ENCODE data around the gene MET. TPM values are rescaled to one million over a fixed set of nuclear protein-coding genes. Genes with fewer than 3 reads are reported as not detected.

MET gene
- total and polyA plus RNA-seq, 2 of the 13 experiments (the other 11 are each of a cell fraction or from before 2014, with no cell fraction given) = 21.8 to 31.5 TPM

DNA sequence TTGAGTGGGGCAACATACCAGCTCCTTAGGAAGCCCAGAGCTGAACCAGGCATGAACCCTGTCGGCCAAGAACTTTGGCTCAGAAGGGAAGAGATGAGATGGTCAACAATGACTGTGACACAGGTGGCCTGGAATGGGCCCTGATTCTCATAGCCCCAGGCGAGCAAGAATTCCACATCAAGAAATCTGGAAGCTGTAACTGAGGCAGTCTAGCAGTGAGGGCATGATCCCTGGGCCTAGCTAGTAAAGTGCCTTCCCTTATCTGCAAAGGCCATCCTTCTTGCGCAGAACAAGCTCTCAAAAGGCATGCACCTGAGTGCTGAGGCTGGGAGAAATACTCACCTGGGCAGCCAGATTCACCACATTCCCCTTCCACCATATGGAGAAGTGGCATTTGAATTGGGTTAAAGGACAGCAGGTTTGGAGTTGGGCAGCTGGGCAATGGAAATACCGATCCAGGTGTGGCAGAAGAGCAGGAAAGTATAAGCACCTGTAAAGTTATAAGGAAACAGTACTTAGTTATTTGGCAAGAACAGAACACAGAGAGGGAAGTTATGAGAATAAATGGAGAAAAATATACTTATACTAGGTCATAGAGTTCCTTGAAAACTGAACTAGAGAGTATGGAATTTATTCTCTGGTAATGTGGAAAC is 111.8 kb downstream of the MET start:
- no peak for FAIRE-seq
- H3K4me1 ChIP-seq (ENCODE audit: insufficient read depth, low read length) = peaks cover 34% of the 10 kb centered on the region
- no TSS peak for BruUV-seq (replicated peaks)
- H3K79me2 ChIP-seq (ENCODE audit: insufficient read depth, low read length) = no peaks in the 10 kb centered on the region
- no peak for ATAC-seq
- no peak overlapping the region for H3K4me3 ChIP-seq (replicated peaks in 1 of 3; ENCODE audit: insufficient read depth in 1 of 3, low read depth in 2 of 3, low read length in 3 of 3)
- no peak overlapping the region for H2AFZ ChIP-seq (ENCODE audit: low read length)
- no peaks in the 10 kb centered on the region for H3K27me3 ChIP-seq (ENCODE audit: control insufficient read depth in 1 of 2, insufficient read depth in 2 of 2, low read length in 2 of 2)
- H4K20me1 ChIP-seq (ENCODE audit: insufficient read depth, low read length) = no peaks in the 10 kb centered on the region
- peaks cover 7 to 30% of the 10 kb centered on the region in 2 experiments for H3K36me3 ChIP-seq (replicated peaks in 1 of 2; ENCODE audit: control insufficient read depth in 1 of 2, insufficient read depth in 2 of 2, low read length in 2 of 2)
- ChIA-PET POLR2A (no interaction called here), CTCF (ENCODE audit: low intra/inter-chr PET ratio, low total read pairs) (no interaction called here)
- H3K9ac ChIP-seq (ENCODE audit: insufficient read depth, low read depth, low read length) = no peak overlapping the region
- in situ Hi-C loops (cut with HindIII; ENCODE audit: extremely low pct_ligation_motif_present, low pct_unique_long_range_greater_than_20kb) (no loop called here), intact Hi-C loops (cut with micrococcal nuclease; ENCODE audit: unreplicated experiment) (no loop called here)
- no peaks in the 10 kb centered on the region for H3K9me3 ChIP-seq (ENCODE audit: low read length)
- 95% methylated on average over 4 of the region's 4 CpGs for WGBS (ENCODE audit: low lambda C conversion rate)
- no peak overlapping the region for H3K4me2 ChIP-seq (ENCODE audit: low read depth, low read length)
- TF ChIP-seq MAZ (IDR thresholded peaks at IDR 0.05; ENCODE audit: borderline replicate concordance, low read depth, low read length) (no peak), MAZ (CRISPR knock-in tag; IDR thresholded peaks at IDR 0.05; ENCODE audit: low read depth) (no peak), SNAI1 (CRISPR knock-in tag; IDR thresholded peaks at IDR 0.05; ENCODE audit: borderline replicate concordance) (no peak)
- DNase-seq (ENCODE audit: low spot score) = no peak
- no peak overlapping the region for H3K27ac ChIP-seq (ENCODE audit: extremely low read length, insufficient read depth, low read length)

DNA sequence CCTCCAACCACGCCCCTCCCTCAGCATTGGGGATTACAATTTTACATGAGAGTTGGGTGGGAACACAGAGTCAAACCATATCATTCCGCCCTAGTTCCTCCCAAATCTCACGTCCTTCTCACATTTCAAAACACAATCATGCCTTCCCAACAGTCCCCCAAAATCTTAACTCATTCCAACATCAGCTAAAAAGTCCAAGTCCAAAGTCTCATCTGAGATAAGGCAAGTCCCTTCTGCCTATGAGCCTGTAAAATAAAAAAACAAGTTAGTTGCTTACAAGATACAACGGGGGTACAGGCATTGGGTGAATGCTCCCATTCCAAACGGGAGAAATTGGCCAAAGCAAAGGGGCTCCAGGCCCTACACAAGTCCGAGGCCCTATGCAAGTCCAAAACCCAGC is 112.7 kb downstream of the MET start:
- no TSS peak for BruUV-seq (replicated peaks)
- no peak for TF ChIP-seq ZNF34 (CRISPR knock-in tag; IDR thresholded peaks at IDR 0.05; ENCODE audit: borderline replicate concordance)
- TF ChIP-seq, protein P1, sequence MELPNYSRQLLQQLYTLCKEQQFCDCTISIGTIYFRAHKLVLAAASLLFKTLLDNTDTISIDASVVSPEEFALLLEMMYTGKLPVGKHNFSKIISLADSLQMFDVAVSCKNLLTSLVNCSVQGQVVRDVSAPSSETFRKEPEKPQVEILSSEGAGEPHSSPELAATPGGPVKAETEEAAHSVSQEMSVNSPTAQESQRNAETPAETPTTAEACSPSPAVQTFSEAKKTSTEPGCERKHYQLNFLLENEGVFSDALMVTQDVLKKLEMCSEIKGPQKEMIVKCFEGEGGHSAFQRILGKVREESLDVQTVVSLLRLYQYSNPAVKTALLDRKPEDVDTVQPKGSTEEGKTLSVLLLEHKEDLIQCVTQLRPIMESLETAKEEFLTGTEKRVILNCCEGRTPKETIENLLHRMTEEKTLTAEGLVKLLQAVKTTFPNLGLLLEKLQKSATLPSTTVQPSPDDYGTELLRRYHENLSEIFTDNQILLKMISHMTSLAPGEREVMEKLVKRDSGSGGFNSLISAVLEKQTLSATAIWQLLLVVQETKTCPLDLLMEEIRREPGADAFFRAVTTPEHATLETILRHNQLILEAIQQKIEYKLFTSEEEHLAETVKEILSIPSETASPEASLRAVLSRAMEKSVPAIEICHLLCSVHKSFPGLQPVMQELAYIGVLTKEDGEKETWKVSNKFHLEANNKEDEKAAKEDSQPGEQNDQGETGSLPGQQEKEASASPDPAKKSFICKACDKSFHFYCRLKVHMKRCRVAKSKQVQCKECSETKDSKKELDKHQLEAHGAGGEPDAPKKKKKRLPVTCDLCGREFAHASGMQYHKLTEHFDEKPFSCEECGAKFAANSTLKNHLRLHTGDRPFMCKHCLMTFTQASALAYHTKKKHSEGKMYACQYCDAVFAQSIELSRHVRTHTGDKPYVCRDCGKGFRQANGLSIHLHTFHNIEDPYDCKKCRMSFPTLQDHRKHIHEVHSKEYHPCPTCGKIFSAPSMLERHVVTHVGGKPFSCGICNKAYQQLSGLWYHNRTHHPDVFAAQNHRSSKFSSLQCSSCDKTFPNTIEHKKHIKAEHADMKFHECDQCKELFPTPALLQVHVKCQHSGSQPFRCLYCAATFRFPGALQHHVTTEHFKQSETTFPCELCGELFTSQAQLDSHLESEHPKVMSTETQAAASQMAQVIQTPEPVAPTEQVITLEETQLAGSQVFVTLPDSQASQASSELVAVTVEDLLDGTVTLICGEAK (IDR thresholded peaks at IDR 0.05) = no peak
- TF ChIP-seq, protein P1 (CRISPR knock-in tag; IDR thresholded peaks at IDR 0.05) = no peak
- TF ChIP-seq, protein P2, sequence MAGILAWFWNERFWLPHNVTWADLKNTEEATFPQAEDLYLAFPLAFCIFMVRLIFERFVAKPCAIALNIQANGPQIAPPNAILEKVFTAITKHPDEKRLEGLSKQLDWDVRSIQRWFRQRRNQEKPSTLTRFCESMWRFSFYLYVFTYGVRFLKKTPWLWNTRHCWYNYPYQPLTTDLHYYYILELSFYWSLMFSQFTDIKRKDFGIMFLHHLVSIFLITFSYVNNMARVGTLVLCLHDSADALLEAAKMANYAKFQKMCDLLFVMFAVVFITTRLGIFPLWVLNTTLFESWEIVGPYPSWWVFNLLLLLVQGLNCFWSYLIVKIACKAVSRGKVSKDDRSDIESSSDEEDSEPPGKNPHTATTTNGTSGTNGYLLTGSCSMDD (CRISPR knock-in tag; IDR thresholded peaks at IDR 0.05) = no peak
- TF ChIP-seq ZKSCAN5 (CRISPR knock-in tag; IDR thresholded peaks at IDR 0.05) = no peak
- Histone ChIP-seq H3K4me1 (ENCODE audit: insufficient read depth, low read length) (peaks cover 35% of the 10 kb centered on the region), H3K9me3 (ENCODE audit: low read length) (no peaks in the 10 kb centered on the region), H3K4me2 (ENCODE audit: low read depth, low read length) (no peak overlapping the region), H3K79me2 (ENCODE audit: insufficient read depth, low read length) (no peaks in the 10 kb centered on the region), H3K9ac (ENCODE audit: insufficient read depth, low read depth, low read length) (no peak overlapping the region), H4K20me1 (ENCODE audit: insufficient read depth, low read length) (no peaks in the 10 kb centered on the region), H2AFZ (ENCODE audit: low read length) (no peak overlapping the region), H3K27ac (ENCODE audit: extremely low read length, insufficient read depth, low read length) (no peak overlapping the region), H3K27me3 (ENCODE audit: control insufficient read depth in 1 of 2, insufficient read depth in 2 of 2, low read length in 2 of 2) (no peaks in the 10 kb centered on the region), H3K36me3 (replicated peaks in 1 of 2; ENCODE audit: control insufficient read depth in 1 of 2, insufficient read depth in 2 of 2, low read length in 2 of 2) (peaks cover 2 to 23% of the 10 kb centered on the region in 2 experiments; a peak in 3 of 5 replicates), H3K4me3 (replicated peaks in 1 of 3; ENCODE audit: insufficient read depth in 1 of 3, low read depth in 2 of 3, low read length in 3 of 3) (no peak overlapping the region)
- in situ Hi-C loops (cut with HindIII; ENCODE audit: extremely low pct_ligation_motif_present, low pct_unique_long_range_greater_than_20kb) (no loop called here), intact Hi-C loops (cut with micrococcal nuclease; ENCODE audit: unreplicated experiment) (loop anchor here (5.0 kb wide), 1 partner anchor 187 kb away; no protein-coding TSS in a partner anchor)
- DNase-seq (ENCODE audit: low spot score) = no peak
- no peak for ATAC-seq
- ChIA-PET POLR2A (no interaction called here), CTCF (ENCODE audit: low intra/inter-chr PET ratio, low total read pairs) (no interaction called here)
- no peak for FAIRE-seq
- WGBS (ENCODE audit: low lambda C conversion rate) = 95% methylated on average over 6 of the region's 6 CpGs

All from HepG2 (cell line).